HG03060 (cell line): ENCODE results near the gene THSD4.
"Not testable (repeated sequence)": the region's sequence is repeated elsewhere in the genome, so short reads cannot be mapped to it uniquely, and the experiment has no call there.

Source experiments
- ATAC-seq: cut with Tn5 transposase; IDR thresholded peaks from one replicate; pipeline ENCODE4 v1.9.1; 2021; ENCODE audit warnings: low read depth, moderate number of reproducible peaks; ENCODE audit not compliant: unreplicated experiment

The THSD4 gene

DNA sequence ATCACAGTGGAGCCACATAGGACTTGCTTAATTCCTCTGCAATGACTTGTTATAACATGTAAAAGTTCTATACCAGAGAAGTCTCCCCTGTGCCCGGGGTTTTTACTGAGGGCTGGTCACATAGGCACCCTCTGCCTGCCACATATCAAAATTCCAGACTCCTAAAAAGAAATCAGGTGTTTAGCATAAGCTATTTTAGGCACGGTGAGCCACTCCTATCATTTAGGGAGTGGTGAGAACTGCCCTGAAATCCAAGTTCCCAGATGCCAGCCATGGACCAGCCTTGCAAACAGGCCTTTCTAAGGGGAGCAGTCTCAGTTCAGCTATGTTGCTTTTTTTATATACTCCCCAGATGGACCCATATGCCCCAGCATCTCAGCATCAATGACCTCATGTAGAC, 130.3 kb downstream of the THSD4 start:
- no peak for ATAC-seq

DNA sequence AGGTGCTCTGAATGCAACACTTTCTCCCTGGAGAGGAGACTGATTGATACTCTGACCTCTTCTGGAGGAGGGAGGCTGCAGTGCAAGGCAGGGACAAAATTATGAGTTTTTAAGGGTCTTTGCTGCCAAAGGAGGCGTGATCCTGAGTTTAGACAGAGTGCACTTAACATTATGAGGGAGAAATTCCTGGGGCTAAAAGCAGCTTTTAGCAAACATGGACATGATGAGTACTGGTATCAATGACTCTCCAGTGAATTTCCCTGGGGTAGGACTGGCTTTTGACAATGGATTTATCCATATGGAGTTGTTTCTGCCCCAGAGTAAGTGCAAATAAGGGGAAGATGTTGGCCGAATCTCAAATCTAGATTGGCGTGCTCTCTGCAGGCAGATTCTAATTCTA, 133.1 kb downstream of the THSD4 start:
- no peak for ATAC-seq

DNA sequence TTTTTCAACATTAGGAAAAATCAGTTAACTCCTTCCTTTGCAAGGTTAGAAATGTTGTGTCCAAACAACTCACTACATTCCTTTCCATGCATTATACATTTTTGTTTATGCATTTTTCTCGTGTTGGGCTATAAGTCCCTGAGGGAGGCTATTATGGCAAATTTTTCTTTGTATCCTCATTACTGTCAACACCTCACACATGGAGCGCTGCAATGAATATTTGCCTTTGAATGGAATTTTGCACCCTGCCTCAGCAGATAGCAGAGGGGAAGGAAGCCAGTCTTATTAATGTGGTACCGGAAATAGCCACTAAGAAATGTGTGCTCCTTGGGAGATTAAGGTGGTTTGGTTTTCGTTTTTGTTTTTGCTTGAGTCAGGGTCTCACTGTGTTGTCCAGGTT, 134.7 kb downstream of the THSD4 start:
- ATAC-seq = no peak

DNA sequence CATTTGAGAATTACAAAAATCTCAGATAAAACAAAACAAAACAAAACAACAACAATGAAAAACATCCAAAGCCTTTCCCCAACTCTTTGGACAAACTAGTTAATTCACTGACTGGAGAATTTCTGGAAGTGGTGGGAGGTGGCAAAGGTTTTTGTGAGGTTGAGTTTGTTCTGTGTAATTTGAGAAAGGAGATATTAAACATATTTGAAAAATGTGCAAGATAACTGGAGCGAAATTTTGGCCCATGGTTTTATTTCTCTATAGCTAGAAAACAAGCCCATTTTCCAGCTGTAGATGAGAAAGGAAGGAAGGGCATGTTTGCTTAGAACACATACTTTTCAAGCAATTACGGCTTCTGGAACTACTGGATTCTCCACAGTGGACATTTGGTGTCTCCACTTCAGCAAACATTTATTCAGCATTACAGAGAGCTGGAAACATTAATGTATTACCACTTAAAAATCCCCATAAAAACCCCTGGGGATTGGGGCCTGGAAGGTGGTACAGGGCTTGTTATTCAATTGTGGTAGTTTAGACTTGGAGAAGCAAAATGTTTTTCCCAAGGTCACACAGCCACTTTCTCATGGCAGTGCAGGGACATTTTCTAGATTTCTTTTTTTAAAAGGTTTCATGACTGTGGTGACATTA, 135.8 kb downstream of the THSD4 start:
- no peak for ATAC-seq

DNA sequence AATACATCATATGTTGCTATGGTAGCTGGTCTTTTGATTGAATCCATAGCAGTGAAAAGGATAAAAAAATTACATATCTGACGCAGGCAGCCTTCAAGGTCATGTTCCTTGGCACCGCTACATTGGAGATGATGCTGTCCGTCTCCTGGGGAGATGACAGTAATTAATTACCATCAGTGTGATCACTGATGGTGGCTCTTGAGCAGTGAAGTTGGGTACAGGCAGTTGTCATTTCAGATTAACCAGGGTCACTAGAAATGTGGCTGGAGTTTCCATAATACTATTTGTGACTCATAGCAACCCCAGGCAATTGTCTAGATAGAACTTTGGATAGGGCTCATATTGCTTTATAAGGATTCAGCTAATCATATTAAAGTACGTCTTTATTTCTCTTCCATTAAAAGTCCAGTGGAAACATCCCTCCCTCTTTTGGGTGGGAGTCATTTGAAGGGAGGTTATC, 136.3 kb downstream of the THSD4 start:
- ATAC-seq = no peak

DNA sequence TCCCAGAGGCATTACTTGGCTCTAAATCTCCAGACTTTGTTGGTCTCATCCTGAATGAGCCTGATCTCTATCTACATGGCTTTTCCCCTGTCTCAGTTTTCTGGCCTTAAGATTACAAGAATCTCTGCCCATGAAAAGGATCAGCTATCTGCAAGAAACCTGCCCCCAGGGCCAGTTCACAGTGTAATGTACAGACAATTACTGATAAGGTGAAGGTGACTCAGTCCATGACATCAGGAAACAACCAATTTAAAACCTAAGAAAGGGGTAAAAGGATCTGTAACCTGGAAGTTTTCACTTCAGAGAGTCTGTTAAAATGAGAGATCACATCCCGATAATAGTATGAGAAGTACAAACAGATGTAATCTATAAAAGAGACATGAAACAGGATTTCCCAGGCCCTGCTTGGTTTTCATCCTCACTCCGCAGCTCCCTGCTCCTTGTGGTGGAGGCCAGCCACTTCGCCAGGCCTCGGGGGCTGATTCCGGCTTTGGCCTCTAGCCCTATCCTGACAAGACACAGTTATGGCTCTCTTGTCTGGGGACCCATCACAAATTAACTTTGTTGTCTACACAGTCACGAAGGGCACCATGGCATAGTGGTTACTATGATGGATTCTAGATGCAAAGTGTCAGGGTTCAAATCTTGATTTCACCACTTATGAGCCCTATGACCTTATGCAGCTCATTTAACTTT, 136.9 kb downstream of the THSD4 start:
- no peak for ATAC-seq

DNA sequence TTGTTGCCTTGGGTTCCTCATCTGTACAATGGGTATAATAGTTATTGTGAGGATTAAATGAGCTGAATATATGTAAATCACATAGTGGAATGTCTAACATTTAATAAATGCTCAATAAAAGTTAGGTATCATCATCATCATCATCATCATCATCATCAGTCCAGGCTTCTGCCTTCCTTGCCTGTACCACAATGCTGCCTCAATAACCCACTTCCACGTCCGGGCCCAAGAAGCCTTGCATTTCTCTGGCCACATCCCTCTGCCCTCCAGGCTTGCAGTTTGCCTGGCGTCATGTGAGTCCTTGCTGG, 137.4 kb downstream of the THSD4 start:
- ATAC-seq = no peak

DNA sequence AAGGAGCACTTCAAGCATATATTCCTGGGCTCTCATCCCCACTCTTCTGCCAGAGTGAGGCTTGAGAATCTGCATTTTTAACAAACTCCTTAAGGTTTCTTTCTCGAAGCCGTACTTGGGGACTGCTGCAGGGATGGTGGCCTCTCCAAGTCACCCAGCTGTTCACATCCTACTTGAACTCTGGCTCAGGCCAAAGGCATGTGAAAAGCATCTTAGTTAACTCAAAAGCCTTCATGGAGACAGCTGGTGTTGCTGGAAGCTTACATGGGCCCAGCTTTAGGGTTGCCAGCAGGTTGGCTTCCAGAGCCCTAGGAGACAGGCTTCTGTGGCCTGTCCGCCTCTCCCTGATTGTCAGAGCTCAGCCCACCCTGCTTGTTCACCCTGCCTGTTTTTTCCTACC, 139.2 kb downstream of the THSD4 start:
- ATAC-seq = no peak

DNA sequence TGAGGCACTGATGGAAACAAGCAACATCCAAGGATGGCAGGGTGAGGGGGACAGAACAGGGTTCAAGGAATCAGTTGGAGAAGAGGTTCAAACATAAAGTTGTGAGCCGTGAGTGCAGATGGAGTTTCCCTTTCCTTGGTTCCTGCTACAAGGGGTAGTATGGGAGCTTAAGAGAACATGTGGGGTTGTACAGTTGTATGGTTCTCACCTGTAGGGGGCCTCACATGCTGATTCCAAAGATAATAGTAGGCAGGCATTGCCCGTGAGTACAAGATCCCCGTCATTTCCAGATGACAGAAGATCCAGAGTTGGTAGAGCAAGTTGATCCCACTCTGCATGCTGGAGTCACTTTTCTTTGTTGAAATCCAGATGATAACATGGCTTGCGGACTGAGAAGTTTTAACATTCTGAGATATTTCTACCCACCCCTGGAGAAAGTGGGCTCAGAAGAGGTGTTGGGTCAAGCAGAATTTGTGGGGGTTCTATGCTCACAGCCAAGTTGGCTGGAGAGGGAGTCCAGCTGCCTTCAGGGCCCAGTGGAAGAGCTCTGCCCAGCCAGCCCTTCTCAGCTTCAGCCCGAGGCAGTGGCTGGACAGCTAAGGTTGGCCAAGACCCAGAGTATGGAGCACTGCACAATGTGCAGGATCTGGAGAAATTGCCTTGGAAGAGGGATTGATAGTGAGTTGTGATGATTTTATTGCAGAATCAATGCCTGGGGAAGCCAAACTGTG, 141.8 kb downstream of the THSD4 start:
- no peak for ATAC-seq

DNA sequence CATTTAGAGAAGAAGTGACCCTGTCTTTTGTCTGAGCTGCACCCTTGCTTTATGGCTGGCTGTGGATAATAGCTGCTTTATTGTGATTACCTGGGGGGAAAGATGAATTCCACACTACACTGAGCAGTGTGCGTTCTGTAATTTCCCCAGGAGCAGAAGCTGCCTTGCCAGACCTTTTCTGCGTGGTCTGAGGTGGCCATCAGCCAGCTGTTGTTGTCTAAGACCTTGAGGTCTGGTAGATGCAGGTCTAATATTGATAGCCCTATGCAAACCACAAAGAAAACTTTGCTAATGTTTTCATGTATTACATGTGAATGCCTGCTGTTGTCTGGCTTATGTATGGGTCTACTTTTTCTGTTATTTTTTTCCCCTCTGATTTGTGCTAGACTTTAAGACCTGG, 144.6 kb downstream of the THSD4 start:
- no peak for ATAC-seq

DNA sequence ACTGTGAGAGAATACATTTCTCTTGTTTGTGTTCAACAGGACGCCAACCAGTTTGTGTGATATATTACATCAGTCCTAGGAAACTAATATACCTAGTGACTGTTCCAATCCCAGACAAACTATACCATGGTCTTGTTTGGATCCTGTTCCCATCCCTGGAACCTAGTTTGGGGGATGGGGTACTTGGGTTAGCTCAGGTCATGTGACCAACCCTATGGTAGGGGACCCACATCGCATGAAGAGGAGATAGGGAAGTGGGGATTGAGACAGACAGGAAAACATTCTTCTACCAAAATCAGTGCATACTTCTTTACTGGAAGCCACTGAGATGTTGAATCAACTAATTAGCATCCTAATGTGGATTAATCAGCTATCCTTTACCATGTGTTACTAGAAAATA, 146.1 kb downstream of the THSD4 start:
- ATAC-seq = no peak

DNA sequence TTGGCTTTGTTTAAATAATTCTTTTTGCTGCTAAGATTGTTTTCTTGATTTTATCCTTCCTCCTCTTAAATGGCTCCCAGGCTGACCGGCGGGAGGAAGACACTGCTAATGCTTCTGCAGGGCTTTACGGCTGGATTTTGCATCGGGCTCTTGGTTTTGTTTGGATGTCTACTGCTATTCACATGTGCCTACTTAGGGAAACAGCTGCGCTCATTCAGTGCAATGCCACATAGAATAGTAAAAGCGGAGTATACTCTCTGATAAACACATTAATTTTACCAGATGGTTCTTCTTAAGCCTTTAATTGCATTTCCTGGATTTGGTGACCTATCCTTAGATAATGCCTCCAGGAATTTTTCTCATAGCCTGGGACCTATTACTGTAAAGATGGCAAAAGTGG, 146.6 kb downstream of the THSD4 start:
- no peak for ATAC-seq

DNA sequence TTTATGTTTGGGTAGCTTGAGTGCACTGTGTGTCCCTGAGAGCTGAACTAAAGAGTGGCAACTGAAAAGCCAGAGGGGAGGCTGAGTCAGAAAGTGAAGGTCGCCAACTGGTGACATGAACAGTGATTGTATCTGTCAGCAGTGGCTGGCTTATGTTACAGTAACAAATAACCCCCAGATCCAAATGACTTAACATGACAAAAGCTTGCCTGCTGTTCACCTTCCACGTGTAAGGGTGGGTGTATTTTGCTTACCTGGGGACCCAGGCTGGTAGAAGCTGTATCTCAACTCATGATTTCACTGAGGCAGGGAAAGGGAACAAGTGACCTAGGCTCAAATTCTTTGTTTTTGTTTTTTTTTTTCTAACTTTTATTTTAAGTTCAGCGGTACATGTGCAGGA, 147.3 kb downstream of the THSD4 start:
- no peak for ATAC-seq

DNA sequence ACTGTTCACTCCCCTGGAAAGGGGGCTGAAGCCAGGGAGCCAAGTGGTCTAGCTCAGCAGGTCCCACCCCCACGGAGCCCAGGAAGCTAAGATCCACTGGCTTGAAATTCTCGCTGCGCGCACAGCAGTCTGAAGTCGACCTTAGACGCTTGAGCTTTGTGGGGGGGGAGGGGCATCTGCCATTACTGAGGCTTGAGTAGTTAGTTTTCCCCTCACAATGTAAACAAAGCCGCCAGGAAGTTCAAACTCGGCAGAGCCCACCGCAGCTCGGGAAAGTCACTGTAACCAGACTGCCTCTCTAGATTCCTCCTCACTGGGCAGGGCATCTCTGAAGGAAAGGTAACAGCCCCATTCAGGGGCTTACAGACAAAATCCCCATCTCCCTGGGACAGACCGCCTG, 150.3 kb downstream of the THSD4 start:
- not testable (repeated sequence) for ATAC-seq

DNA sequence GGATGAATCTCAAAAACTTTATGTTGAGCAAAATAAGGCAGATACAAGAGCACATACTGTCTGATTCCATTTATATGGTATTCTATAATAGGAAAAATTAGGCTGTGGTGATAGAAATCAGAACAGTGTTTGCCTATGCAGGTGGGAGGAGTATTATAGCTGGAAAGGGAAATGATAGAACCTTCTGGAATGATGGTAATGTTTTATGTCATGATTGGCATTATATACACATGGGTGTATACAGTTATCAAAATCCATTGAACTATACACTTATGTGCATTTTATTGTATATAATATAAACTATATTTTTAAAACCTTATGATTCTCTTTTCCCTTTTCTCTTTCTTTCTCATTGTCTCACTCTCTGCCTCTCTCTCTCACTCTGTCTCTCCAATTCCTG, 156.1 kb downstream of the THSD4 start:
- no peak for ATAC-seq

DNA sequence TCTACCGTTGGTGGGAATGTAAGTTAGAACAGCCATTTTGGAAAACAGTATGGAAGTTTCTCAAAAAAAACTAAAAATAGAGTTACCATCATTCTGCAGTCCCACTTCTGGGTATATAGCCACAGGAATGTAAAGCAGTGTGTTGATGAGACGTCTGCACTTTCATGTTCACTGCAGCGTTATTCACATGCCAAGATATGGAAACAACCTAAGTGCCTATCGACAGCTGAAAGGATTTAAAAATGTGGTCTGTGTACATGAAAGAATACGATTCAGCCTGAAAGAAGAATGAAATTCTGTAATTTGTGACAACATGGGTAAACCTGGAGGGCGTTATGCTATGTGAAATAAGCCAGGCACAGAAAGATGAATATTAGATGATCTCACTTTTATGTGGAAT, 157.7 kb downstream of the THSD4 start:
- ATAC-seq = no peak

DNA sequence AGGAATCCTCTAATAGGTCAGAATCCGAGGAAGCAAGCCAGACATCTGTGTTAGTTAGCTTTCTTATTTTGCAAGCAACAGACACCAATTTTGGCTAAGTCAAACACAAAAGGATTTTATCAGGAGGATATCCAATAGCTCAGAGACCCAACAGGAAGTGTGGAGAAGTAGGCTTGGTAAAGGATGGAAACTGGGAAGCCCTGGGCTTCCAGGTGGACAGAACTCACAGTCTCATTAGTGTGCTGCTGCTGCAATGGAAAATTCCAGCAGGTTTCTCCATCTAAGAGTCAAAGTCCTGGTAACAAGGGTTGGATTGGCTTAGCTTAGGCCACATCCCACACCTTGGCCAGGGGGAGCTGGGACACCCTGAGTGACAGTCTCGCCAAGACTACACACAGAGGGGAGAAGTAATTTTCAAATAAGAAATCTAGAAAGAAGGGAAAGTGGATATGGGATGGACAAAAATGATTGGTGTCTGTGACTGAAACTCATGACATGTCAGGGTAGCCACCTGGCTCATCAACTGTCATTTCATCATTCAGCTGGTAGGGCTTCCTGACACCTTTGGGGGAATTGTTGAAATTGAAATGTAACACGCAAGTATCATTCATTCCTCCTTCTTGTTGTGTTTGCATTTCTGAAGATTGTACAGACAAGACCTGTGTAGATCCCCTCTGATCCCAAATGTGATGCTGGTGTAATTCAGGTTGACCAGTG, 158.6 kb downstream of the THSD4 start:
- ATAC-seq = no peak

DNA sequence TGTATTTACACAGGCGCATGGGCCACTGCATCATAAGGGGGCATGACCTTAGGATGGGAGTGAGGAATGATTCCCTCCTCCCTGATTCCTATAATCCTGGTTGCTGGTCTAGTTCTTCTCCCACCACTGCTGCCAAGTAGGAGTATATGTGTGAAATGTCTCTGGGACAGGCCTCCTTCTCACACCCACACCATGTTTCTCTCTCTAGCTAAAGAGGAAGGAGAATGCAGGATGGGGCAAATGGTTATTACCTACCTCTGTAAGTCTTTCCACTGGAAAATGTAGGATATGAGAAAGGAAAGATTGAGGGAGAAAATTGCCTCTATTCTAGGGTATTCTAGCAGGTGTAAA, 159.2 kb downstream of the THSD4 start:
- no peak for ATAC-seq

DNA sequence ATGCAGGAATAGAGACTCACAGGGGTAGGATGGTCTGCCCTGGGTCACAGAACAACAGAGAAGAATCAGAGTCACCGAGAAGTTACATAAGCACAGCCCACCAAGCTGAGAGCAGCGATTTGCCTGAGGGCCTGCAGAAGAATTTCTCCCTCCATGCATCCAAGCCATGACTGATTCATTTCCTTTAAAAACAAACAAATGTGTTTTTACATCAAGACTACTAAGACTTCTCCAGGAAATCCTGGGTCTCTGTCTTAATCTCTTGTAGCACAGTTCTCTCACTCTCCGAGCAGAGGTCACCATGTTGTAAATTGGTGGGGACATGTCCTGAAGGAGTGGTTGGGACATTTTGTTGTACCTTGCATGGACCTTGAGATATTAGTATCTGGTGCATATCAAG, 159.8 kb downstream of the THSD4 start:
- ATAC-seq = no peak

DNA sequence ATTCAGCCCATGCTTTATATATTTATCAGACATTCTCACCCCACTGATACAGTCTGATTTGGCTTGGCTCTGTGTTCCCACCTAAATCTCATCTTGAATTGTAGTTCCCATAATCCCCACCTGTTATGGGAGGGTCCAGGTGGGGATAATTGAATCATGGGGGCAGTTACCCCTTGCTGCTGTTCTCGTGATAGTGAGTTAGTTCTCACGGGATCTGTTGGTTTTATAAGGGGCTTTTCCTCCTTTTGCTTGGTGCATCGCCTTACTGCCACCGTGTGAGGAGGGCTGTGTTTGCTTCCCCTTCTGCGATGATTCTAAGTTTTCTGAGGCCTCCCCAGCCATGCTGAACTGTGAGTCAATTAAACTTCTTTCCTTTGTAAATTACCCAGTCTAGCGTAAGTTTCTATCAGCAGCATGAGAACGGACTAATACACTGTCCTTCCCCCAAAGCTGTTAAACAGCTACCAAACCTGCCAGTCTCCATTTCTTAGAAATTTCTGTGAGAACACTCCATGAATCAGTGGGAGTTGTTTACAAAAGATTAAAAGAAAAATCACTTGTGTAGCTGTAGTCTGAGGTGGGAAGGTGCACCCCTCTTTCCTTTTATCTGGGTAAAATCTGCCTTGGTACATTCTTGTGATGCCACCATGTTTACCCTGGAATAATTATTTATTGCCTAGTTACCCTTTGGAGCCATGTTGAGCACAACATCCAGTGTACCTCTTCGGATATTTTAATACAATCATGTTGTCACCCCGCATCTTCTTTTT, 160.5 kb downstream of the THSD4 start:
- ATAC-seq = no peak

DNA sequence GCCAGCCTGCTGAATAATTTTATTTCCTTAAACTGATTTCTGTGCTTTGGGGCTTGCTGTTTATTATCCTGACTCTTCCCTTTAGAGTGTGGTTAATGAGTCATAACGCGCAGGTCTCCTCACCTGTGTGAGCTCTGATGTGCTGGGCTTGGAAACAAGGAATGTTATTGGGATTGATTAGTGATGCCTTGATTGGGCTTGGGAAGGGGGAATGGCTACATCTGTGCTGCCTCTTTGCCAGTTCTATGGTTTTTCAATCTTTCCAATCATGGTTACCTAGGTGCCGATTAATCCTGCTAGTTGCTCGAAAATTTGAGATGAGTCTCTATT, 161.0 kb downstream of the THSD4 start:
- no peak for ATAC-seq
